Measurements from ENCODE around the gene PAK3. TPM values are rescaled to one million over a fixed set of nuclear protein-coding genes. Genes with fewer than 3 reads are reported as not detected.

The PAK3 gene
- total and polyA plus RNA-seq, 12 donors, result 0.68 to 10.3 (median 3.5) TPM

- TF ChIP-seq, protein P1, sequence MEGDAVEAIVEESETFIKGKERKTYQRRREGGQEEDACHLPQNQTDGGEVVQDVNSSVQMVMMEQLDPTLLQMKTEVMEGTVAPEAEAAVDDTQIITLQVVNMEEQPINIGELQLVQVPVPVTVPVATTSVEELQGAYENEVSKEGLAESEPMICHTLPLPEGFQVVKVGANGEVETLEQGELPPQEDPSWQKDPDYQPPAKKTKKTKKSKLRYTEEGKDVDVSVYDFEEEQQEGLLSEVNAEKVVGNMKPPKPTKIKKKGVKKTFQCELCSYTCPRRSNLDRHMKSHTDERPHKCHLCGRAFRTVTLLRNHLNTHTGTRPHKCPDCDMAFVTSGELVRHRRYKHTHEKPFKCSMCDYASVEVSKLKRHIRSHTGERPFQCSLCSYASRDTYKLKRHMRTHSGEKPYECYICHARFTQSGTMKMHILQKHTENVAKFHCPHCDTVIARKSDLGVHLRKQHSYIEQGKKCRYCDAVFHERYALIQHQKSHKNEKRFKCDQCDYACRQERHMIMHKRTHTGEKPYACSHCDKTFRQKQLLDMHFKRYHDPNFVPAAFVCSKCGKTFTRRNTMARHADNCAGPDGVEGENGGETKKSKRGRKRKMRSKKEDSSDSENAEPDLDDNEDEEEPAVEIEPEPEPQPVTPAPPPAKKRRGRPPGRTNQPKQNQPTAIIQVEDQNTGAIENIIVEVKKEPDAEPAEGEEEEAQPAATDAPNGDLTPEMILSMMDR (IDR thresholded peaks at IDR 0.05), result no peak
- no peak for TF ChIP-seq POLR2A (IDR thresholded peaks at IDR 0.05)
- Histone ChIP-seq H3K27ac (no peak overlapping the region), H3K4me3 (no peak overlapping the region), H3K4me1 (replicated peaks in 1 of 2) (no peaks in the 10 kb centered on the region), H3K36me3 (replicated peaks in 1 of 2) (no peaks in the 10 kb centered on the region), H3K9me3 (replicated peaks in 1 of 3) (no peaks in the 10 kb centered on the region), H3K27me3 (peaks cover 11% of the 10 kb centered on the region)
- no peak for DNase-seq
- 27 to 63% (median 46%) methylated on average over 3 of the region's 3 CpGs for WGBS, 4 donors
- intact Hi-C loops (cut with DNase I), result no loop called here
Observed at GRCh38 chrX:111262086-111262485, 166.1 kb downstream of the PAK3 start.

- intact Hi-C loops (cut with DNase I), result no loop called here
- no peak for DNase-seq
- no peaks in the 10 kb centered on the region for H3K9me3 ChIP-seq (replicated peaks in 1 of 3)
- no peak overlapping the region for H3K27ac ChIP-seq
- WGBS, 4 donors, result 52 to 76% (median 54%) methylated on average over 2 of the region's 2 CpGs
- H3K36me3 ChIP-seq (replicated peaks in 1 of 2), result no peaks in the 10 kb centered on the region
- TF ChIP-seq, protein P1 (IDR thresholded peaks at IDR 0.05), result no peak
- TF ChIP-seq POLR2A (IDR thresholded peaks at IDR 0.05), result no peak
- H3K4me3 ChIP-seq, result no peak overlapping the region
- peaks cover 11% of the 10 kb centered on the region for H3K27me3 ChIP-seq
- H3K4me1 ChIP-seq (replicated peaks in 1 of 2), result no peaks in the 10 kb centered on the region
Observed at GRCh38 chrX:111264385-111264784, 168.4 kb downstream of the PAK3 start.

DNA sequence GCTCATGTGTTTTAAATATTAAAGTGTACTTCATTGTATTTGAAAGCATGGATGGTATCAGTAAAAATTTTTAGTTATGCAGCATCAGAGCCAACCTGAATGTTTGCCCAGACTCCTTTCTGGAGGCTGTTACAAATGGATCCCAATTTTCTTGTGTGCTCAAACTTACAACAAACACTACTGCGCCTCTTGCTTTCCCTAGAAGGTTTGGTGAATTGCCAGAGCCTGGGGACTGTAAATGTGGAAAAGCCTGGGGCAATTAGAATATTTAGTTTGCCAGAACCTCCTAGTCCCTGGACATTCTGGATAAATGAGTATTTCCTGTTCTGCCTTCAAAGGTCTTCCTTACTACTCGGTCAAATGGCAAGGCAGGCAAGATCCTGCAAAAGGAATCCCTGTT, 169.5 kb downstream of the PAK3 start:
- Histone ChIP-seq H3K27ac (no peak overlapping the region), H3K27me3 (peaks cover 11% of the 10 kb centered on the region), H3K36me3 (replicated peaks in 1 of 2) (no peaks in the 10 kb centered on the region), H3K9me3 (replicated peaks in 1 of 3) (no peaks in the 10 kb centered on the region), H3K4me3 (no peak overlapping the region), H3K4me1 (replicated peaks in 1 of 2) (no peaks in the 10 kb centered on the region)
- TF ChIP-seq, protein P1 (IDR thresholded peaks at IDR 0.05), result no peak
- TF ChIP-seq POLR2A (IDR thresholded peaks at IDR 0.05), result no peak
- DNase-seq, result no peak
- WGBS, 4 donors, result 67 to 75% (median 70%) methylated on average over 1 to 2 of the region's 2 CpGs
- intact Hi-C loops (cut with DNase I), result no loop called here

GRCh38 chrX:111268506-111268905, 172.5 kb downstream of the PAK3 start:
- peaks cover 11% of the 10 kb centered on the region for H3K27me3 ChIP-seq
- intact Hi-C loops (cut with DNase I), result no loop called here
- no peak overlapping the region for H3K4me3 ChIP-seq
- no peaks in the 10 kb centered on the region for H3K36me3 ChIP-seq (replicated peaks in 1 of 2)
- no peaks in the 10 kb centered on the region for H3K9me3 ChIP-seq (replicated peaks in 1 of 3)
- no peak overlapping the region for H3K27ac ChIP-seq
- no peak for DNase-seq
- H3K4me1 ChIP-seq (replicated peaks in 1 of 2), result no peaks in the 10 kb centered on the region
- 24 to 32% (median 31%) methylated on average over 2 of the region's 2 CpGs for WGBS, 4 donors
- TF ChIP-seq POLR2A (IDR thresholded peaks at IDR 0.05), result no peak
- TF ChIP-seq, protein P1 (IDR thresholded peaks at IDR 0.05), result no peak

Measured in adrenal gland (tissue), 12 donors.